MM.1S (cell line): Measurements from ENCODE around the gene ITGB5.

Source experiments
- DNase-seq: peaks from one replicate; pipeline ENCODE4 v3.0.0-alpha.2; 2015
- H2AFZ ChIP-seq: fragments of 300-600 bp; sonication (generic); 2 replicates; pipeline ENCODE4 v1.6.0; 2016; ENCODE audit warnings: antibody characterized with exemption, low read length
- H3F3A ChIP-seq: fragments of 300-600 bp; sonication (generic); 2 replicates; pipeline ENCODE4 v1.6.1; 2016; ENCODE audit warnings: mild to moderate bottlenecking, antibody characterized with exemption, low read length, moderate library complexity, mixed read lengths; ENCODE audit not compliant: insufficient read depth
- H3K27ac ChIP-seq: fragments of 300-600 bp; sonication (generic); 2 replicates; pipeline ENCODE4 v1.5.1; 2016; ENCODE audit warnings: mild to moderate bottlenecking, low read length
- H3K27me3 ChIP-seq: fragments of 300-600 bp; sonication (generic); replicated peaks from 2 replicates; pipeline ENCODE4 v1.6.0; 2016; ENCODE audit warnings: low read length; ENCODE audit not compliant: insufficient read depth
- H3K36me3 ChIP-seq: fragments of 300-600 bp; sonication (generic); replicated peaks from 2 replicates; pipeline ENCODE4 v1.6.1; 2016; ENCODE audit warnings: mild to moderate bottlenecking, low read length, mixed read lengths; ENCODE audit not compliant: insufficient read depth
- H3K4me1 ChIP-seq: fragments of 300-600 bp; sonication (generic); 2 replicates; pipeline ENCODE4 v1.6.1; 2016; ENCODE audit warnings: low read length, mixed read lengths
- H3K4me2 ChIP-seq: fragments of 300-600 bp; sonication (generic); 2 replicates; pipeline ENCODE4 v1.6.0; 2016; ENCODE audit warnings: low read depth, low read length
- H3K4me3 ChIP-seq: fragments of 300-600 bp; sonication (generic); 2 replicates; pipeline ENCODE4 v1.5.1; 2016; ENCODE audit warnings: low read length, mixed read lengths
- H3K79me2 ChIP-seq: fragments of 300-600 bp; sonication (generic); 2 replicates; pipeline ENCODE4 v1.6.1; 2016; ENCODE audit warnings: mixed run types, low read length, mixed read lengths
- H3K9ac ChIP-seq: fragments of 300-600 bp; sonication (generic); 2 replicates; pipeline ENCODE4 v1.6.1; 2016; ENCODE audit warnings: low read length, mixed read lengths
- H3K9me2 ChIP-seq: fragments of 300-600 bp; sonication (generic); replicated peaks from 2 replicates; pipeline ENCODE4 v1.6.1; 2016; ENCODE audit warnings: mild to moderate bottlenecking, low read length, mixed read lengths; ENCODE audit not compliant: insufficient read depth
- H3K9me3 ChIP-seq: fragments of 300-600 bp; sonication (generic); replicated peaks from 2 replicates; pipeline ENCODE4 v1.6.1; 2016; ENCODE audit warnings: mild to moderate bottlenecking, low read length, mixed read lengths; ENCODE audit not compliant: insufficient read depth
- H4K20me1 ChIP-seq: fragments of 300-600 bp; sonication (generic); 2 replicates; pipeline ENCODE4 v1.6.1; 2016; ENCODE audit warnings: mild to moderate bottlenecking, low read length, moderate library complexity, mixed read lengths; ENCODE audit not compliant: insufficient read depth
- CTCF ChIP-seq: fragments of 300-600 bp; sonication (generic); IDR thresholded peaks from 2 replicates; pipeline ENCODE4 v1.5.1; 2016; ENCODE audit warnings: antibody characterized with exemption, low read length, mixed read lengths
- EZH2 ChIP-seq: fragments of 300-600 bp; sonication (generic); optimal IDR thresholded peaks from 2 replicates; pipeline ENCODE3; 2017; ENCODE audit warnings: low read depth, mild to moderate bottlenecking, antibody characterized with exemption, low read length, mixed read lengths
- EZH2phosphoT487 ChIP-seq: fragments of 300-600 bp; sonication (generic); IDR thresholded peaks from 2 replicates; pipeline ENCODE4 v1.6.1; 2018; ENCODE audit warnings: antibody characterized with exemption, low read length

Gene ITGB5

GRCh38 chr3:124788254-124788745 is 98.9 kb downstream of the ITGB5 start:
- no peak for TF ChIP-seq EZH2
- H2AFZ ChIP-seq: no peak overlapping the region
- H3K9ac ChIP-seq: no peak overlapping the region
- H3K4me2 ChIP-seq: no peak overlapping the region
- H3K9me2 ChIP-seq: no peaks in the 10 kb centered on the region
- H3K4me3 ChIP-seq: no peak overlapping the region
- no peaks in the 10 kb centered on the region for H4K20me1 ChIP-seq
- no peaks in the 10 kb centered on the region for H3K9me3 ChIP-seq
- H3K4me1 ChIP-seq: peaks cover 82% of the 10 kb centered on the region
- H3K79me2 ChIP-seq: no peaks in the 10 kb centered on the region
- H3F3A ChIP-seq: peaks cover 55% of the 10 kb centered on the region
- no peaks in the 10 kb centered on the region for H3K27me3 ChIP-seq
- DNase-seq: no peak
- H3K36me3 ChIP-seq: no peaks in the 10 kb centered on the region
- peak overlapping the region; percentile 97; the same call in 1 of the 2 replicates for H3K27ac ChIP-seq

- H2AFZ ChIP-seq: no peak overlapping the region
- peak overlapping the region; percentile 44; the same call in 1 of the 2 replicates for H3K9ac ChIP-seq
- no peaks in the 10 kb centered on the region for H3K79me2 ChIP-seq
- H3K4me1 ChIP-seq: peaks cover 81% of the 10 kb centered on the region
- H3K4me3 ChIP-seq: no peak overlapping the region
- peak overlapping the region; percentile 40 for H3K4me2 ChIP-seq
- H3K9me2 ChIP-seq: no peaks in the 10 kb centered on the region
- peak overlapping the region; percentile 97 for H3K27ac ChIP-seq
- peak; percentile 80 for DNase-seq
- peaks cover 57% of the 10 kb centered on the region for H3F3A ChIP-seq
- H3K36me3 ChIP-seq: no peaks in the 10 kb centered on the region
- H3K27me3 ChIP-seq: no peaks in the 10 kb centered on the region
- H3K9me3 ChIP-seq: no peaks in the 10 kb centered on the region
- H4K20me1 ChIP-seq: no peaks in the 10 kb centered on the region
- TF ChIP-seq CTCF (no peak), EZH2 (no peak), EZH2phosphoT487 (no peak)
Measured at GRCh38 chr3:124787476-124788195, 99.5 kb downstream of the ITGB5 start.

GRCh38 chr3:124786511-124787241 is 100.5 kb downstream of the ITGB5 start:
- H3K4me3 ChIP-seq: no peak overlapping the region
- peak overlapping the region; percentile 40; the same call in 1 of the 2 replicates for H3K4me2 ChIP-seq
- H3K36me3 ChIP-seq: no peaks in the 10 kb centered on the region
- H3K27ac ChIP-seq: peak overlapping the region; percentile 97
- no peaks in the 10 kb centered on the region for H3K9me2 ChIP-seq
- no peaks in the 10 kb centered on the region for H3K27me3 ChIP-seq
- peaks cover 78% of the 10 kb centered on the region for H3K4me1 ChIP-seq
- H3K9ac ChIP-seq: peak overlapping the region; percentile 44; the same call in 1 of the 2 replicates
- DNase-seq: no peak
- TF ChIP-seq EZH2phosphoT487 (no peak), CTCF (peak; percentile 34)
- H3K79me2 ChIP-seq: peaks cover 4% of the 10 kb centered on the region
- H3K9me3 ChIP-seq: no peaks in the 10 kb centered on the region
- no peak overlapping the region for H2AFZ ChIP-seq
- H3F3A ChIP-seq: peaks cover 52% of the 10 kb centered on the region
- H4K20me1 ChIP-seq: no peaks in the 10 kb centered on the region
